GM23248 (cell line): ENCODE measurements around the gene TM9SF1. TPM values are rescaled to one million over a fixed set of nuclear protein-coding genes. Genes with fewer than 3 reads are reported as not detected.

Experiments
- DNase-seq: peaks from one replicate; pipeline ENCODE4 v3.0.0-alpha.2; 2015
- H2AFZ ChIP-seq: fragments of 200-600 bp; sonication (generic); 2 replicates; pipeline ENCODE4 v1.6.1; 2016; ENCODE audit warnings: antibody characterized with exemption
- H3F3A ChIP-seq: fragments of 200-600 bp; sonication (generic); 2 replicates; pipeline ENCODE4 v1.6.1; 2016; ENCODE audit warnings: mild to moderate bottlenecking, antibody characterized with exemption, mixed run types; ENCODE audit not compliant: insufficient read depth
- H3K27ac ChIP-seq: fragments of 200-600 bp; sonication (generic); 2 replicates; pipeline ENCODE4 v1.5.1; 2016; ENCODE audit warnings: mild to moderate bottlenecking
- H3K27me3 ChIP-seq: fragments of 200-600 bp; sonication (generic); replicated peaks from 2 replicates; pipeline ENCODE4 v1.6.1; 2016; ENCODE audit warnings: mild to moderate bottlenecking; ENCODE audit not compliant: insufficient read depth
- H3K36me3 ChIP-seq: fragments of 200-600 bp; sonication (generic); 2 replicates; pipeline ENCODE4 v1.6.1; 2016; ENCODE audit warnings: low read depth, mild to moderate bottlenecking
- H3K4me1 ChIP-seq: fragments of 200-600 bp; sonication (generic); 2 replicates; pipeline ENCODE4 v1.6.1; 2016; ENCODE audit warnings: mild to moderate bottlenecking; ENCODE audit not compliant: insufficient read depth
- H3K4me2 ChIP-seq: fragments of 200-600 bp; sonication (generic); one replicate; pipeline ENCODE4 v1.6.1; 2016; ENCODE audit warnings: mild to moderate bottlenecking; ENCODE audit not compliant: unreplicated experiment
- H3K4me3 ChIP-seq: fragments of 200-600 bp; sonication (generic); 2 replicates; pipeline ENCODE4 v1.5.1; 2016; ENCODE audit warnings: mild to moderate bottlenecking
- H3K79me2 ChIP-seq: fragments of 200-600 bp; sonication (generic); 2 replicates; pipeline ENCODE4 v1.6.1; 2016; ENCODE audit warnings: mild to moderate bottlenecking; ENCODE audit not compliant: insufficient read depth
- H3K9ac ChIP-seq: fragments of 200-600 bp; sonication (generic); 2 replicates; pipeline ENCODE4 v1.6.1; 2016; ENCODE audit warnings: mild to moderate bottlenecking
- H3K9me2 ChIP-seq: fragments of 200-600 bp; sonication (generic); 2 replicates; pipeline ENCODE4 v1.6.1; 2016; ENCODE audit warnings: mixed run types, mild to moderate bottlenecking, moderate library complexity; ENCODE audit not compliant: insufficient read depth
- H3K9me3 ChIP-seq: fragments of 200-600 bp; sonication (generic); one replicate; pipeline ENCODE4 v1.6.1; 2017; ENCODE audit warnings: low read depth
- H4K20me1 ChIP-seq: fragments of 200-600 bp; sonication (generic); 2 replicates; pipeline ENCODE4 v1.6.0; 2016; ENCODE audit not compliant: insufficient read depth
- EZH2 ChIP-seq: fragments of 200-600 bp; sonication (generic); IDR thresholded peaks from 2 replicates; pipeline ENCODE4 v1.6.1; 2018; ENCODE audit warnings: antibody characterized with exemption, mild to moderate bottlenecking; ENCODE audit not compliant: insufficient read depth, poor library complexity, severe bottlenecking
- EZH2phosphoT487 ChIP-seq: fragments of 200-600 bp; sonication (generic); IDR thresholded peaks from 2 replicates; pipeline ENCODE4 v1.6.1; 2018; ENCODE audit warnings: antibody characterized with exemption, moderate library complexity, mild to moderate bottlenecking, low read depth; ENCODE audit not compliant: insufficient read depth
- WGBS, 2 experiments: methylation state at CpG; one replicate each; pipeline ENCODE4 v1.1.6; 2015 to 2017; ENCODE audit warnings: low lambda C conversion rate in 2 of 2, low coverage in 1 of 2; ENCODE audit errors: missing lambda C conversion rate in 2 of 2; 5-methylcytosine and 5-hydroxymethylcytosine counted together
- in situ Hi-C: fragments of 300-500 bp; cut with MboI; formaldehyde crosslinking; loops from 2 replicates; pipeline ENCODE4 v1.15.0; 2020
- polyA plus RNA-seq: library from polyadenylated mRNA; unstranded; fragments of >200 nt; fragmentation: Nextera tagmentation; extraction: Ambion mirVana; gene quantifications from 2 replicates; pipeline ENCODE4 v1.2.1, GENCODE V29; 2016
- total RNA-seq: library from RNA; depleted of rRNA; stranded (reverse); fragments of >200 nt; shearing (Covaris generic); gene quantifications from 2 replicates; pipeline ENCODE4 v1.2.3, GENCODE V29; 2014; rRNA removed

TM9SF1 gene
- total RNA-seq, result 102 and 163 TPM in 2 replicates
- 91.5 and 93.8 TPM in 2 replicates for polyA plus RNA-seq

DNA sequence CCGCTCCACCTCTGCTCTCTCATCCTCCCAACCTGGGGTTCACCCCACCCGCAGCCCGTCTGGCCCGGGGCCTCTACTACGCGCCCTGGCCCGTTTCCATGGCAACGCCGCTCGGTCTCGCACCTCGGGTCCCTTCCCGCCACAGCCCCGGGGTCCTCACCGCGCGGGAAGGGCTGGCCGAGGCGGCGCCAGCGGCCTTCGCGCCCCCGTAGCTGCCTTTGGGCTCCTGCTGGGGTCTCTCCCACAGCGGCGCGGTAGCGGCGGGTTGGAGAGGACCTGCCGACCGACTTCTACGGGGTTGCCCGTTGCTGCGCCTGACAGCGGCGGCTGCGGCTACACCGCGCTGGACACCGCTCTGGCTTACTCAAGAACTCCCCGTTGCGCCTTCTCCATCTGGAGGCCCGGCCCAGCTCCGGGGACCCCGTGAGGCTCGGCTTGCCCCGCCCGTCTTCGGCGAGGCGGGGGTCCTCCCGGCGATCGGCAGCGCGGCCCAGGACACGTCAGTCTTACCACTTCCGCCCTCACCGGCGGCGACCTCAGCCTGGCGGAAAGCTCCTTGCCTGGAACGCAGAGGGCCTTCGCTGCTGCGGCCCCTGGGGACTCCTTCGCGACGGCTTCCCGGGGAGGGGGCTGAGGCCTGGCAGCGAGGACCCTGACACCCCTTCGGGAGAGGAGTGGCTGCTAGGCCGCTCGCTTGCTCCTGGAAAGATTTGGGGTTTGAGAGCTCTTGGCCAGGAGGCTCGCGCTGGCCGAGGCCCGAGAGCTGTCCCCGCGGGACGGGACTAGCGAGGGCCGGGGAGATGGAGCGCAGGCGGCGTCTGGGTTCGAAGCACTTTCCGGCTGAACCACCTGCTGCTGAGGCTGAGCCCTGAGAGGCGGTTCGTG is at the start of gene TM9SF1:
Gene TM9SF1, minus strand, starts transcription at position 256 of the 885 bp plus-strand sequence. CDS start 422 bp downstream, outside the sequence.
- H2AFZ ChIP-seq, result peak within 1 kb of the TSS; percentile 80

DNA sequence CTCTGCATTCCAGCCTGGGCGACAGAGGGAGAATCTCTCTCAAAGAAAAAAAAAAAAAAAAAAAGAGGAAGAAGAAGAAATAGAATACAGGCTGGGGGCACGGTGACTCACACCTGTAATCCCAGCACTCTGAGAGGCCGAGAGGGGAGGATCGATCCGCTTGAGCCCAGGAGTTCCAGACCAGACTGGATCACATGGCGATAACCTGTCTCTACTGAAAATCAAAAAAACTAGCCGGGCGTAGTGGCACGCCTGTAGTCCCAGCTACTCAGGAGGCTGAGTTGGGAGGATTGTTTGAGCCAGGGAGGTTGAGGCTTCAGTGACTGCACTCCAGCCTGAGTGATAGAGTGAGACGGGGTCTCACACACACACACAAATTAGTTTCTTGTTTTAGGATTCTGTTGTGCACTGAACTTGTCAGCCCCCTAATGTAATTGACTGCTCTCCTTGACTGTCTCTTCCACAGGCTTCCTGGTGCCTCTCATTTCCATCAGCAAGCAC is 48.1 kb upstream of the TM9SF1 start:
- peak overlapping the region; percentile 85 for H3K4me2 ChIP-seq
- H3K9ac ChIP-seq, result peak overlapping the region; percentile 91
- no peaks in the 10 kb centered on the region for H4K20me1 ChIP-seq
- H2AFZ ChIP-seq, result peak overlapping the region; percentile 87
- in situ Hi-C loops, result loop anchor here (10.0 kb wide), 1 partner anchor 51 kb away; the partner anchor contains the start of genes DHRS1 and NOP9
- TF ChIP-seq EZH2phosphoT487, result no peak
- TF ChIP-seq EZH2, result no peak
- no peaks in the 10 kb centered on the region for H3K9me2 ChIP-seq
- H3K36me3 ChIP-seq, result peaks cover 25% of the 10 kb centered on the region
- no peaks in the 10 kb centered on the region for H3K9me3 ChIP-seq
- H3F3A ChIP-seq, result peaks cover 35% of the 10 kb centered on the region
- H3K4me3 ChIP-seq, result peak overlapping the region; percentile 97
- peaks cover 36% of the 10 kb centered on the region for H3K79me2 ChIP-seq
- no peaks in the 10 kb centered on the region for H3K27me3 ChIP-seq
- whole genome bisulfite sequencing, 2 experiments, result 37 to 41% methylated on average over 10 of the region's 10 CpGs
- peak overlapping the region; percentile 98 for H3K27ac ChIP-seq
- peaks cover 33% of the 10 kb centered on the region for H3K4me1 ChIP-seq
- no peak for DNase-seq

More for the DNA sequence above, at the start of gene TM9SF1:
- H4K20me1 ChIP-seq, result no peaks in the 10 kb centered on the region
- H3K79me2 ChIP-seq, result peaks cover 85% of the 10 kb centered on the region
- H3K9me2 ChIP-seq, result no peaks in the 10 kb centered on the region
- H3K27me3 ChIP-seq, result no peaks in the 10 kb centered on the region
- peaks cover 6% of the 10 kb centered on the region; the same call in 1 of the 2 replicates for H3F3A ChIP-seq
- H3K9ac ChIP-seq, result peak within 1 kb of the TSS; percentile 94
- H3K36me3 ChIP-seq, result no peaks in the 10 kb centered on the region
- H3K4me3 ChIP-seq, result peak within 1 kb of the TSS; percentile 83
- H3K27ac ChIP-seq, result peak within 1 kb of the TSS; percentile 81
- DNase-seq, result peak; percentile 93
- 1% methylated on average over 84 to 86 of the region's 89 CpGs for WGBS, 2 experiments
- in situ Hi-C loops, result no loop called here
- H3K9me3 ChIP-seq, result no peaks in the 10 kb centered on the region
- H3K4me1 ChIP-seq, result peaks cover 13% of the 10 kb centered on the region
- no peak for TF ChIP-seq EZH2phosphoT487
- no peak for TF ChIP-seq EZH2
- peak within 1 kb of the TSS; percentile 99 for H3K4me2 ChIP-seq

GRCh38 chr14:24241829-24242443 is 46.7 kb upstream of the TM9SF1 start:
- 0 to 1% methylated on average over 27 to 39 of the region's 39 CpGs for WGBS, 2 experiments
- no peak for TF ChIP-seq EZH2phosphoT487
- no peak for TF ChIP-seq EZH2
- H3K79me2 ChIP-seq, result peaks cover 36% of the 10 kb centered on the region
- H3K36me3 ChIP-seq, result peaks cover 28% of the 10 kb centered on the region
- peak overlapping the region; percentile 97 for H3K4me3 ChIP-seq
- DNase-seq, result peak; percentile 99
- no peaks in the 10 kb centered on the region for H3K27me3 ChIP-seq
- no peaks in the 10 kb centered on the region for H4K20me1 ChIP-seq
- H3K27ac ChIP-seq, result peak overlapping the region; percentile 98
- H3K9ac ChIP-seq, result peak overlapping the region; percentile 91
- no peaks in the 10 kb centered on the region for H3K9me2 ChIP-seq
- H3K4me2 ChIP-seq, result peak overlapping the region; percentile 85
- H2AFZ ChIP-seq, result peak overlapping the region; percentile 87
- in situ Hi-C loops, result loop anchor here (10.0 kb wide), 1 partner anchor 53 kb away; the partner anchor contains the start of genes DHRS1 and NOP9
- H3F3A ChIP-seq, result peaks cover 44% of the 10 kb centered on the region
- peaks cover 33% of the 10 kb centered on the region for H3K4me1 ChIP-seq
- H3K9me3 ChIP-seq, result no peaks in the 10 kb centered on the region
